GM18505 (cell line): ENCODE data around the gene SLC7A6.

Experiments
- ATAC-seq: cut with Tn5 transposase; IDR thresholded peaks from one replicate; pipeline ENCODE4 v1.9.1; 2021; ENCODE audit not compliant: unreplicated experiment
- POLR2A ChIP-seq: IDR thresholded peaks from 4 replicates; pipeline ENCODE4 v1.6.1; 2011; ENCODE audit warnings: borderline replicate concordance; ENCODE audit not compliant: insufficient read depth, insufficient read length; ENCODE audit errors: extremely low read depth

SLC7A6 gene

DNA sequence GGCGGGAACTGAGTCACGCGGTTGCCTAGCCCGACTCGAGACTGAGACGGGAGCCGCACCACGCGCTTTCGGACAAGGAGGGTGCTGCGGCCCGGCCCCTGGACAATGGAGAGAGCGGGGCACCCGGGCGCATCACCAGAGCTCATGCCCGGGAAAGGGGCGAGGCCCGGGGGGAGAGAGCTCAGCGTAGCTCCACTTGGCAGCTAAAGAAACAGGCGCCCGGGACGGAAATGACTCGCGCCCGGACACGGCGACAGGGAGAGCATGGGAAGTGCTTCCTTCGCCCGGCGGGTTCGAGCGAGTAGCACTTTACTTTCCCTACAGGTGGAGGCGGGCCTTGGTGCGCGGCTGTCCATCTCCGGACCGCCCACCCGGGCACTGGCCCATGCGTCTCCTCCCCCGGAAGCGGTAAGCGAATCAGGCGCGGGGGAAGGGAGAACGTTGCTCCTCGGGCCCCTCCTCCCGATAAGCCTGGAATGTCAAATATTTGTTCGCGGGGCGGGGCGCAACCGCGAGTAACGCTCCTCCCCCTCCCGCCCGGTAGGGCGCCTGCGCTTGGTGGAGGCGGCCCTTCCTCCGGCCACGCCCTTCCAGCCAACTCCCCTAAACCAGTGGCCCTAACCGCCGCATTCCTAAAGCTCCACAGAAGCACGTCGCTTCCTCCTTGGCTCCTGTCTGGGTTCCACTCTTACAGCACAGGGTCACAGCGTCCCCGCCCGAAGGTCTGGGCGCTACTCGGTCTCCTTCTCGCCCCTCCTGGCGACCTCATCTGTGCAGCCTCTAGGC, 26.9 kb upstream of the SLC7A6 start:
- ATAC-seq, result peak; percentile 73
- TF ChIP-seq POLR2A, result peak; percentile 77

- no peak for ATAC-seq
- no peak for TF ChIP-seq POLR2A
Measured at GRCh38 chr16:68238029-68238345, 26.3 kb upstream of the SLC7A6 start.

- no peak for ATAC-seq
- no peak for TF ChIP-seq POLR2A
Measured at GRCh38 chr16:68242085-68242484, 22.2 kb upstream of the SLC7A6 start.

- ATAC-seq, result no peak
- TF ChIP-seq POLR2A, result no peak
Measured at GRCh38 chr16:68242926-68243858, 21.1 kb upstream of the SLC7A6 start.

GRCh38 chr16:68244481-68244902, 19.8 kb upstream of the SLC7A6 start:
- ATAC-seq, result peak; percentile 3

DNA sequence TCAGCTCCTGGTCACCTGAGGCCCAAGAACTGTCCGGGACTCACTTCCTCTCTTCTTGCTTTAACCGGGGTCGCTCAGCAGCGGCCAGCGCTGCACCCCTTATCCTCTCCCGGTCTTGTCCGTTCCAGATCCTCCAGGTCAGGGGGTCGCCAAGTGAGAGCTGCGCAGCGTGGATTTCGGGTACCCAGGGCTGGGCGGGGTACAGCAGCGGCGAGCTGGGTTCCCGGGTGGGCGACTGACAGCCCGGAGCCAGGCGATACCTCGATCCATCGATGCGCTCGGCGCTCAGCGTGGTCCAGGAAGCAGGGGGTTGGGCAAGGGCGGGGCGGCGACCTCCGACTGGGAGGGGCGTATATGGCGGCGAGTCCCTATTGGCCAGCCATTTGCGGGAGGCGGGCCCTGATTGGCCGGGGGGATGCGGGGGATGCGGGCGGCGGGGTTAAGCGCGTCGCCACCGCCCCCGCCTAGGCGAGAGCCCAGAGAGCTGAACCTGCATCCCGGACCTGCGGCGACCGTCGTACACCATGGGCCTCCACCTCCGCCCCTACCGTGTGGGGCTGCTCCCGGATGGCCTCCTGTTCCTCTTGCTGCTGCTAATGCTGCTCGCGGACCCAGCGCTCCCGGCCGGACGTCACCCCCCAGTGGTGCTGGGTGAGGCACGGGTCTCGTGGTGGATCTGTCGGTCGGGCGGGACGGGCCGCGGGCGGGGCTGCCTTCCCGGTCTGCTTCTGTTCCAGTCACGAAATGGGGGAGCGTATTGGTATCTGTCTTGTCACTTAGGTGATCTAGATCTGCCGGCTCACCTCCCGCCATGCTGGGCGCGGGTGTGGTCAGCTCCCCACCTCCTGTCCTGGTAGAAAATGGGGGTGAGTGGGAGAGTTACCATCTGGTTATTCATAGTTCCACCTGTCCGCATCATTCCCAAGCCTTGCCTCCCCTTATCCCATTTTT, 19.1 kb upstream of the SLC7A6 start, which contains the start of gene PLA2G15:
Gene PLA2G15 (plus strand): TSS at position 471 of the 951 bp plus-strand sequence. CDS start 54 bp downstream, at position 525.
- TF ChIP-seq POLR2A, result peak; percentile 64
- ATAC-seq, result peak; percentile 79

More at GRCh38 chr16:68244481-68244902, 19.8 kb upstream of the SLC7A6 start:
- no peak for TF ChIP-seq POLR2A

DNA sequence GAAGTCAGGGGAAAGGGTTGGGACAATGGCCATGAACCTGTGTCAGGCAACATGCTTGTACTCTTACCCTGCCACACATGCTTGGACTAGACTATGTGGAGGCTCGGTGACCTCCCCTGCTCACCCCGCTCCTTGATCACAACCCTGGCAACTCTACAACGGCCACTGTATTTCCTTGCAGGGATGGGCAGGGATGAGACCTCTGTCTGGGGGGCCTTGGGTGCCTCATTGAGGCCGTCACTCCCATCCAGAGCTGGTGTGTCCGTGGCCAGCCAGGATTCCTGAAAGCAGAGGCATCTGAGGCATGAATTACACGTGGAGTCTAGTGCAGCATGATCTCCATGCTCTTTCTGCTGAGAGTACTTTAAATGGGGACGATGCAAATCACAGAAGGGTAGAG, 18.2 kb upstream of the SLC7A6 start:
- TF ChIP-seq POLR2A, result no peak

DNA sequence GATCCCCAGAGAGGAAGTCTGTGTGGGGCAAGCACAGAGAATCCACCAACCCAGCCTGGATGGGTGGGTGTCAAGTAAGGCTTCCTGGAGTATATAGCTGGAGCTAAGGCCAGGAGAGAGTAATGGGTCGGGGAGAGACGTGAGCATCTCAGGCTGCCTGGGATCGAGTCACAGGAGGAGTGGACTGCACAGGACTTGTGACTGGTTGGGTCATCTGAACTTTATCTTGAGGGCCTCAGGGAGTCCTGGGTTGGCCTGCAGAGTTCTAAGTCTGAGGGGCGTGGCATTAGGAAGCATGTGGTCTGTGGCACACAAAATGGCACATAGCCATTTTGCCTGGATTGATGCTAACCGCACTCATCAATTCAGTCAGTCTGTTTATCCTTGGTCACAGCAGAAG, 17.7 kb upstream of the SLC7A6 start:
- ATAC-seq, result no peak
- TF ChIP-seq POLR2A, result no peak

More for the DNA sequence above, 18.2 kb upstream of the SLC7A6 start:
- ATAC-seq, result no peak

DNA sequence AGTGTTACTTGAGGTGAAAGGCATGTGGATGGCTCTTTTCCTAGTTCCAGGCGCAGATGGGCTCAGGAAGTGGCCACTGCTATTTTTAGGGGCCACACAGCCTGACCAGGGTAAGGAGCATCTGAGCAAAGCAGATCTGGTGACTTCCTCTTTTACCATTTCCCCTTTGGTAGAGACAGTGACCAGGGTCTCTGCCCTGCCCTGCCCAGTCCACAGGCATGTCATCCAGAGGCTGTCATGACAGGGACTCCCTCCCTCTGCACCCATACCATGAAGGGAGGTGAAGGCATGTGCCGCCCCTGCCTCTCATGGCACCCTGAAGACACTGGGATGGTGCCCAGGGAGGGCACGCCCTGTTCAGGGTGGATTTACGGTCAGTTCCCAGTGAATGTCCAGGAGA, 16.9 kb upstream of the SLC7A6 start:
- no peak for TF ChIP-seq POLR2A
- no peak for ATAC-seq

- no peak for TF ChIP-seq POLR2A
- no peak for ATAC-seq
Measured at GRCh38 chr16:68247932-68248331, 16.4 kb upstream of the SLC7A6 start.

GRCh38 chr16:68249371-68249770, 15.0 kb upstream of the SLC7A6 start:
- no peak for TF ChIP-seq POLR2A
- no peak for ATAC-seq

- ATAC-seq, result no peak
- TF ChIP-seq POLR2A, result no peak
Measured at GRCh38 chr16:68250951-68251350, 13.4 kb upstream of the SLC7A6 start.

DNA sequence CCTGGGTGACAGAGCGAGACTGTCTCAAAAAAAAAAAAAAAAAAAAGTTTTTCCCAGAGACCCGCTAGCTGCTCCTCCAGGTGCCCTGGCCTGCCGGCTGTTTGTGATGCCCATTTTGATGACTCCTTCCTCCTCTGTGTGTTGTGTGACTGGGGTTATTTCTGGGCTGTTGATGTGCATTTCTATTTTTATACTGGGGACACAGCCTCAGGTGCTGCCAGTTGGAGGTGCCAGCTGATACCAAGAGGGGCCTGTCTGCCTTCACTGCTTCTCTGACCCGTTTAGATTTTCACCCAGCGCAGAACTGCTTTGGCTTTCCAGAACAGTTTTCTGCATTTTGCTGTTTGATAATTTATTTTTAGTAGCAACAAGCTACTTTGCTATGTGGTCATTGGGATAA, 12.5 kb upstream of the SLC7A6 start:
- ATAC-seq, result no peak
- TF ChIP-seq POLR2A, result no peak
